Measurements from ENCODE around the gene C1orf53. TPM values are rescaled to one million over a fixed set of nuclear protein-coding genes. Genes with fewer than 3 reads are reported as not detected.

Gene C1orf53
- total and polyA plus RNA-seq, 2 of the 13 experiments (the other 11 are each of a cell fraction or from before 2014, with no cell fraction given) = 5.8 to 10.1 TPM

DNA sequence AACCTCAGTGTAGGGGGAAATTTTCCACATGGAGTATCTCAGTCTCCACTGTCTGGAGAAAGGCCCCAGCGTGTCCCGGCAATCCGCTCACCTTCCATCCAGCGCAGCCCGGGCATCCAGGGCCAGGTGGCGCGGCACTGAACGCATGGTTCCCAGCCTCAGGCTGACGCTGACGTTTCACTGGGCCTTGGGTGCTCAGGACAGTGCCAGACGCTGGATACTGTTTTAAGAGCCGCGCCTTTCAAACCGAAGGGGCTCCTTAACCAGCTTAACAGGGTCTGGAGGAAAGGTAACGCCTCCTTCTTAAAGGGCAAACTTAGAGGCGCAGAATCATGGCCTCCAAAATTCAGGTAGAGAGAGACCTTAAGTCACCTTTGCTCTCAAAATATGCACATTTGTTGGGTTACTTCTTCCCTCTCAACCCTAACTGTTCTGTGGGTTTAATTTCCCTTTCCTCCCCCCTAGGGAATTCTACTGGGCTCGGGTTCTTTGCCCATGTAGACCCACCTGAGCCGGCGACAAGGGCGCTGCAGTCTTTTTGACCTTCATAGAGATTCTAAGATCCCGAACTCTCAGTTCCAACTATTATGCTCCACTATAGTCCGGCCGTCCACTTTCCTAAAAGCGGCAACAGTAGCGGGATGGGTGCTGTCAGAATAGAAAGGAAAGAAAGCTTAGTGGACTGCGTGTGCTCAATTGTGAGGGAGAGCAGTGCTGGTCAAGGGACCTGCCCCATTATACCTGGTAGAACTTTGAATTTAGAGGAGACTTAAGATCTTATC, 11.3 kb downstream of the C1orf53 start:
- 79% methylated on average over 19 of the region's 26 CpGs for WGBS (ENCODE audit: low lambda C conversion rate)
- no peak overlapping the region for H3K9ac ChIP-seq (ENCODE audit: insufficient read depth, low read depth, low read length)
- intact Hi-C loops (cut with micrococcal nuclease; ENCODE audit: unreplicated experiment) = no loop called here
- no peak overlapping the region for H2AFZ ChIP-seq (ENCODE audit: low read length)
- no peak overlapping the region for H3K27ac ChIP-seq (ENCODE audit: extremely low read length, insufficient read depth, low read length)
- POLR2A ChIA-PET = interaction anchor here (0.9 kb wide), 1 partner anchor 11 kb away, joined by 3 read pairs; no protein-coding TSS in a partner anchor
- H3K9me3 ChIP-seq (ENCODE audit: low read length) = no peaks in the 10 kb centered on the region
- no peaks in the 10 kb centered on the region for H4K20me1 ChIP-seq (ENCODE audit: insufficient read depth, low read length)
- CTCF ChIA-PET (ENCODE audit: low intra/inter-chr PET ratio, low total read pairs) = no interaction called here
- ATAC-seq = no peak
- TF ChIP-seq ZNF629 (CRISPR knock-in tag; conservative IDR thresholded peaks at IDR 0.05) = no peak
- no peak for TF ChIP-seq ZNF232 (CRISPR knock-in tag; IDR thresholded peaks at IDR 0.05; ENCODE audit: borderline replicate concordance)
- no peak for TF ChIP-seq ZNF484 (CRISPR knock-in tag; IDR thresholded peaks at IDR 0.05; ENCODE audit: borderline replicate concordance, low read depth)
- TF ChIP-seq ELF1 (CRISPR knock-in tag; IDR thresholded peaks at IDR 0.05) = no peak
- no peak for TF ChIP-seq GFI1 (CRISPR knock-in tag; IDR thresholded peaks at IDR 0.05; ENCODE audit: borderline replicate concordance)
- no peak for TF ChIP-seq MED8 (CRISPR knock-in tag; IDR thresholded peaks at IDR 0.05; ENCODE audit: insufficient replicate concordance)
- no peak for TF ChIP-seq ZMAT3 (CRISPR knock-in tag; conservative IDR thresholded peaks at IDR 0.05)
- peaks cover 21 to 95% of the 10 kb centered on the region in 2 experiments; a peak in 4 of 5 replicates for H3K27me3 ChIP-seq (ENCODE audit: control insufficient read depth in 1 of 2, insufficient read depth in 2 of 2, low read length in 2 of 2)
- in situ Hi-C loops (cut with HindIII; ENCODE audit: extremely low pct_ligation_motif_present, low pct_unique_long_range_greater_than_20kb) = loop anchor here (10.0 kb wide), 1 partner anchor 139 kb away; the partner anchor contains the start of gene DENND1B
- H3K36me3 ChIP-seq (replicated peaks in 1 of 2; ENCODE audit: control insufficient read depth in 1 of 2, insufficient read depth in 2 of 2, low read length in 2 of 2) = no peaks in the 10 kb centered on the region
- no TSS peak for BruUV-seq (replicated peaks)
- no peak for FAIRE-seq
- DNase-seq (ENCODE audit: low spot score) = no peak
- H3K4me2 ChIP-seq (ENCODE audit: low read depth, low read length) = no peak overlapping the region
- no peak overlapping the region for H3K4me3 ChIP-seq (replicated peaks in 1 of 3; ENCODE audit: insufficient read depth in 1 of 3, low read depth in 2 of 3, low read length in 3 of 3)
- H3K79me2 ChIP-seq (ENCODE audit: insufficient read depth, low read length) = no peaks in the 10 kb centered on the region
- H3K4me1 ChIP-seq (ENCODE audit: insufficient read depth, low read length) = peaks cover 58% of the 10 kb centered on the region

DNA sequence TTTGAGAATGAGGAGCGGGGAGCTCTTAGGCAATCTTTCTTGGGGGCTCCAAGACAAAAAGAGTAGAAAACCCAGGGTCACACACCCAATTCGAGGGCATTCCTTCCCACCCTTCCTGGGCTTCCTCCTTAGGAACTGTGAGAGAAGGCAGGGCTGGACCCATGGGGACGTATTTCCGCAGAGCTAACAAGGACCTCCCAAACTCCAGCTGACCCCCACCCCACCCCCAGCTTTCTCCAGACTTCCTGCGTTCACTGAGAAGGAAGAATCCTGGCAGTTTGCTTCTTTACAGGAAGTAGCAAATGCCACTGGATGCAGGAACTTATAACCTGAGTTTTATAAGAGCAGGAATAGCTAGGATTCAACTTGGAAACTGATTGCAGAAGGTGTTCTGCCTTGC, 12.1 kb downstream of the C1orf53 start:
- BruUV-seq (replicated peaks) = no TSS peak
- in situ Hi-C loops (cut with HindIII; ENCODE audit: extremely low pct_ligation_motif_present, low pct_unique_long_range_greater_than_20kb) (loop anchor here (10.0 kb wide), 1 partner anchor 140 kb away; the partner anchor contains the start of gene DENND1B), intact Hi-C loops (cut with micrococcal nuclease; ENCODE audit: unreplicated experiment) (no loop called here)
- peaks cover 65% of the 10 kb centered on the region for H3K4me1 ChIP-seq (ENCODE audit: insufficient read depth, low read length)
- 56% methylated on average over 4 of the region's 5 CpGs for WGBS (ENCODE audit: low lambda C conversion rate)
- FAIRE-seq (no peak), DNase-seq (ENCODE audit: low spot score) (no peak), ATAC-seq (no peak)
- peaks cover 22 to 98% of the 10 kb centered on the region in 2 experiments; a peak in 4 of 5 replicates for H3K27me3 ChIP-seq (ENCODE audit: control insufficient read depth in 1 of 2, insufficient read depth in 2 of 2, low read length in 2 of 2)
- H3K4me2 ChIP-seq (ENCODE audit: low read depth, low read length) = no peak overlapping the region
- no peak overlapping the region for H3K4me3 ChIP-seq (replicated peaks in 1 of 3; ENCODE audit: insufficient read depth in 1 of 3, low read depth in 2 of 3, low read length in 3 of 3)
- H3K9ac ChIP-seq (ENCODE audit: insufficient read depth, low read depth, low read length) = no peak overlapping the region
- H3K36me3 ChIP-seq (replicated peaks in 1 of 2; ENCODE audit: control insufficient read depth in 1 of 2, insufficient read depth in 2 of 2, low read length in 2 of 2) = no peaks in the 10 kb centered on the region
- no peaks in the 10 kb centered on the region for H3K9me3 ChIP-seq (ENCODE audit: low read length)
- CTCF ChIA-PET (ENCODE audit: low intra/inter-chr PET ratio, low total read pairs) = interaction anchor here (1.7 to 2.8 kb wide), 2 partner anchors 10 to 299 kb away, joined by 3 to 9 read pairs; no protein-coding TSS in a partner anchor
- POLR2A ChIA-PET = interaction anchor here (1.2 to 4.4 kb wide), 2 partner anchors 9 to 12 kb away, joined by 3 to 25 read pairs; partner anchors contain the start of gene C1orf53
- no peak overlapping the region for H2AFZ ChIP-seq (ENCODE audit: low read length)
- H3K79me2 ChIP-seq (ENCODE audit: insufficient read depth, low read length) = no peaks in the 10 kb centered on the region
- H4K20me1 ChIP-seq (ENCODE audit: insufficient read depth, low read length) = no peaks in the 10 kb centered on the region
- no peak overlapping the region for H3K27ac ChIP-seq (ENCODE audit: extremely low read length, insufficient read depth, low read length)
- no peak for TF ChIP-seq ZFP36L2 (CRISPR knock-in tag; IDR thresholded peaks at IDR 0.05)
- TF ChIP-seq ZNF33B (CRISPR knock-in tag; IDR thresholded peaks at IDR 0.05) = no peak
- TF ChIP-seq POLR2A (IDR thresholded peaks at IDR 0.05; ENCODE audit: insufficient read depth in 1 of 2, low read depth in 2 of 2, low read length in 2 of 2) = no peak
- TF ChIP-seq SIN3A (IDR thresholded peaks at IDR 0.05; ENCODE audit: borderline replicate concordance, low read depth, low read length) = no peak
- TF ChIP-seq, protein P1, sequence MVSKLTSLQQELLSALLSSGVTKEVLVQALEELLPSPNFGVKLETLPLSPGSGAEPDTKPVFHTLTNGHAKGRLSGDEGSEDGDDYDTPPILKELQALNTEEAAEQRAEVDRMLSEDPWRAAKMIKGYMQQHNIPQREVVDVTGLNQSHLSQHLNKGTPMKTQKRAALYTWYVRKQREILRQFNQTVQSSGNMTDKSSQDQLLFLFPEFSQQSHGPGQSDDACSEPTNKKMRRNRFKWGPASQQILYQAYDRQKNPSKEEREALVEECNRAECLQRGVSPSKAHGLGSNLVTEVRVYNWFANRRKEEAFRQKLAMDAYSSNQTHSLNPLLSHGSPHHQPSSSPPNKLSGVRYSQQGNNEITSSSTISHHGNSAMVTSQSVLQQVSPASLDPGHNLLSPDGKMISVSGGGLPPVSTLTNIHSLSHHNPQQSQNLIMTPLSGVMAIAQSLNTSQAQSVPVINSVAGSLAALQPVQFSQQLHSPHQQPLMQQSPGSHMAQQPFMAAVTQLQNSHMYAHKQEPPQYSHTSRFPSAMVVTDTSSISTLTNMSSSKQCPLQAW (CRISPR knock-in tag; IDR thresholded peaks at IDR 0.05) = no peak
- no peak for TF ChIP-seq ZNF431 (CRISPR knock-in tag; IDR thresholded peaks at IDR 0.05; ENCODE audit: borderline replicate concordance, low read depth)
- TF ChIP-seq, protein P2, sequence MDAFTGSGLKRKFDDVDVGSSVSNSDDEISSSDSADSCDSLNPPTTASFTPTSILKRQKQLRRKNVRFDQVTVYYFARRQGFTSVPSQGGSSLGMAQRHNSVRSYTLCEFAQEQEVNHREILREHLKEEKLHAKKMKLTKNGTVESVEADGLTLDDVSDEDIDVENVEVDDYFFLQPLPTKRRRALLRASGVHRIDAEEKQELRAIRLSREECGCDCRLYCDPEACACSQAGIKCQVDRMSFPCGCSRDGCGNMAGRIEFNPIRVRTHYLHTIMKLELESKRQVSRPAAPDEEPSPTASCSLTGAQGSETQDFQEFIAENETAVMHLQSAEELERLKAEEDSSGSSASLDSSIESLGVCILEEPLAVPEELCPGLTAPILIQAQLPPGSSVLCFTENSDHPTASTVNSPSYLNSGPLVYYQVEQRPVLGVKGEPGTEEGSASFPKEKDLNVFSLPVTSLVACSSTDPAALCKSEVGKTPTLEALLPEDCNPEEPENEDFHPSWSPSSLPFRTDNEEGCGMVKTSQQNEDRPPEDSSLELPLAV (CRISPR knock-in tag; conservative IDR thresholded peaks at IDR 0.05; ENCODE audit: low read depth) = no peak
- no peak for TF ChIP-seq ZNF235 (CRISPR knock-in tag; IDR thresholded peaks at IDR 0.05; ENCODE audit: borderline replicate concordance)

All from HepG2 (cell line).